NCI-H345 treated with DMSO at 0.1 percent for 48 hours (cell line): Measurements from ENCODE around the gene TMCO4.
"Not testable (repeated sequence)": the region's sequence is repeated elsewhere in the genome, so short reads cannot be mapped to it uniquely, and the experiment has no call there.

Source experiments
- DNase-seq: peaks from one replicate; lab custom pipeline; 2025; ENCODE audit not compliant: unreplicated experiment; lab: John Stamatoyannopoulos, UW

Gene TMCO4

GRCh38 chr1:19799230-19800075, at the start of gene TMCO4:
TMCO4 (minus strand) TSS chr1:19799916; CDS start chr1:19780758, 19,158 bp downstream.
- no peak for DNase-seq

DNA sequence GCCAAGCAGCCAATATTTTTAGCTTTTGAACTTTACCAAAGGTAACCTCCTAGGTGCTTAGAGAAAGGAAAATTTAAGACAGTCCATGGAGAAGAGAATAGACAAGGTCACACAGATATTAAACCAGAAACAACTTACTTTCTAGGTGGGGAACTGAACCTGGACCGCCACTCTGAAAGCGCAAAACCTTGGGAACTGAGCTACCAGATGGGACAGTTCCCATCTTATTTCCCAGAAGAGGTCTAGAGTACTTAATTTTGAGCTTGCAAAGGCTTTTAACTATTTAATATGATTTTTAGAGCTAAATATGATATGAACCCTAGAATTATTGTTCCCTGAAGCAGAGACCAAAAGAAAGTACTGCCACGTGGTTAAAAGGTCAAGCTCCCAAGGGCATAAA, 49.6 kb upstream of the TMCO4 start:
- not testable (repeated sequence) for DNase-seq

GRCh38 chr1:19847334-19847733, 47.6 kb upstream of the TMCO4 start:
- DNase-seq = not testable (repeated sequence)

- DNase-seq = no peak
Measured at GRCh38 chr1:19846338-19846737, 46.6 kb upstream of the TMCO4 start.

- no peak for DNase-seq
Measured at GRCh38 chr1:19845555-19845954, 45.8 kb upstream of the TMCO4 start.

DNA sequence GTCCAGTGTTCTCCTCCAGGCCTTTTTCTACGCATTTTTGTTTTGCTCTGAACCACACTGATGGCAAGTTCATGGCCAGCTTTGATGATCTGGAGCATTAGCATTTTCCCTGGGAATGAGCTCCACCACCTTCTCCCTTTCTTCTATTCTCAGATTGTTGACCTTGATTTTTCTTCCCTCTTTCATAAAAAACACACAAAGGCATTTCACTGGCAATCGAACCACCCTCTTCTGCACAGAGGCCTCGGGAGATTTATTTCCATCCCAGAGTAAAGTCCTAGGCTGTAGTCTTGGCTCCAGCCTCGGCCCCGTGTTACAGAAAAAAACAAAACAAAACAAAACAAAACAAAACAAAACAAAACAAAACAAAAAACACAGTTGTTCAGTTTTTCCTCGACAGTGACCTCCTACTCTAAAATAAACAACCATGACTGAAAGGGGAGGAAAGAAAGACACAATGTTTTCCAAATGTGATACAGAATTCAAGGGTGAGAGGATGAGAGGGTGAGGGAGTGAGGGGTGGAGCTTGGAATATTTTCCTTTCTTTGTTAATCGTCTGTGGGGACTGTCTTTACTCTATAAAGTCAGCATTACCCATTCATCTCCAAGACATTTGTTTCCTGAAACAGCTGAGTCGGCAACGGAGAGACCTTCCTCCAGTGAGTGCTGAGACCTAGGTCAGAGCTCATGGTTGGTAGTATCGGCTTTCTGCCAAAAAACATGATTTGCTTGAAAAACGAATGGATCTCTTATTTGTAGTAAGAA, 45.2 kb upstream of the TMCO4 start:
- no peak for DNase-seq

GRCh38 chr1:19840228-19840627, 40.5 kb upstream of the TMCO4 start:
- no peak for DNase-seq

GRCh38 chr1:19837866-19838265, 38.1 kb upstream of the TMCO4 start:
- no peak for DNase-seq

DNA sequence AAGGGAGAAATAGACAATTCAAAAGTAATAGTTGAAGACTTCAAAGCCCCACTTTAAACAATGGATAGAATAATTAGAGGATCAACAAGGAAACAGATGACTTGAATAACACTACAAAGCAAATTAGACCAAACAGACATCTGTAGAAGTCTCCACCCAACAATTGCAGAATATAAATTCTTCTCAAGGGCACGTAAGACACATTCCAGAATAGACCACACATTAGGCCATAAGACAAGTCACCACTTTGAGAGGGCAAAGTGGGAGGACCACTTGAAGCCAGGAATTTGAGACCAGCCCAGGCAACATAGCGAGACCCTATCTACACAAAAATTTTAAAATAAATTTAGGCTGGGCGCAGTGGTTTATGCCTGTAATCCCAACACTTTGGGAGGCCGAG, 35.9 kb upstream of the TMCO4 start:
- DNase-seq = no peak

GRCh38 chr1:19831441-19831840, 31.7 kb upstream of the TMCO4 start:
- no peak for DNase-seq

DNA sequence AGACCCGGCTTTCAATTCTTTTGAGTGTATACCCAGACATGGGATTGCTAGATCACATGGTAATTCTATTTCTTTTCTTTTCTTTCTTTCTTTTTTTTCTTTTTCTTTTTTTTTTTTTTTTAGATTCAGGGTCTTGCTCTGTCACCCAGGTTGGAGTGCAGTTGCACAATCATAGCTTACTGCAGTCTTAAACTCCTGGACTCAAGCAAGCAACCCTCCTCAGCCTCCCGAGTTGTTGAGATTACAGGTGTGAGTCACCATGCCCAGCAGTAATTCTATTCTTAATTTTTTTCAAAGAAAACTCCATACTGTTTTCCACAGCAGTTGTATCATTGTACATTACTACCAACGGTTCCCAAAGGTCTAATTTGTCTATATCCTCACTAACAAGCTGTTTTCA, 28.8 kb upstream of the TMCO4 start:
- no peak for DNase-seq

DNA sequence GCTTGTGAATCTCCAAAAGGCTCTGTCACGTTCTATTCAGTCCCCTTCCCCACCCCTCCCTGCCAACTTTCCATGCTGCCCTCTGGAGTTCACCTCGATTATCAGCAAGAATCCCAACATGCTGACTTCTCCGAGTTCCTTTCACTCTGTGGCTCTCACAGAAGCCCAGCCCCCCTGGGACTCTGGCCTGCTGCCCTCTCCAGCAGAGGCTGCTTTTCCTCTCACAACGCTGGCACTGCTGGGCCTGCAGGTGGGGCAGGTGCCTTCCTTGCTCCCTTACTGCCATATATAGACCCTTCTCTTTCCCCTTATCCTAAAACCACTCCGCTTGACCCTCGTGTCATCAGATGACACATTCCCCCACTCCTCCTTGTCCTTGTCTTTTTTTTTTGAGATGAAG, 25.6 kb upstream of the TMCO4 start:
- no peak for DNase-seq

DNA sequence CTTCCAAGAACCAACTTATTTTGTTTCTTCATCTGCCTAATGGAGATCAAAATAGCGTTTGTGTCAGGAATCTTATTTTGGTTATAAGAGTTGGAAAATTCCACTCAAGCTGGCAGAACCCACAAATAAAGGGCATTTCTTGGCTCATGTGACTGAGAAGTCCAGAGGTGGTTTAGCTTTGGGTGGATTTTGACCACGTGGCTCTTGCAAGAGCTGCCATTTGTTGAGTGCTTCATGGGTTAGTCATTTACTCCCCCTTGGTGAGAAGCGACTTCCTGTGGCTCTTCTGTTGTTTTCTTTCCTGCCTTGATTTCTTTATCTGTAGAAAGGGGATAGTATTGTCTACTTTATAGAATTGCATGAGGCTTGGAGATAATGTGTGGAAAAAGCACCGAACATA, 24.8 kb upstream of the TMCO4 start:
- no peak for DNase-seq

- DNase-seq = no peak
Measured at GRCh38 chr1:19824036-19824435, 24.3 kb upstream of the TMCO4 start.

GRCh38 chr1:19819701-19820100, 20.0 kb upstream of the TMCO4 start:
- DNase-seq = no peak

GRCh38 chr1:19818324-19818723, 18.6 kb upstream of the TMCO4 start:
- DNase-seq = no peak

- no peak for DNase-seq
Measured at GRCh38 chr1:19817160-19817559, 17.4 kb upstream of the TMCO4 start.

- not testable (repeated sequence) for DNase-seq
Measured at GRCh38 chr1:19816737-19817086, 17.0 kb upstream of the TMCO4 start.

DNA sequence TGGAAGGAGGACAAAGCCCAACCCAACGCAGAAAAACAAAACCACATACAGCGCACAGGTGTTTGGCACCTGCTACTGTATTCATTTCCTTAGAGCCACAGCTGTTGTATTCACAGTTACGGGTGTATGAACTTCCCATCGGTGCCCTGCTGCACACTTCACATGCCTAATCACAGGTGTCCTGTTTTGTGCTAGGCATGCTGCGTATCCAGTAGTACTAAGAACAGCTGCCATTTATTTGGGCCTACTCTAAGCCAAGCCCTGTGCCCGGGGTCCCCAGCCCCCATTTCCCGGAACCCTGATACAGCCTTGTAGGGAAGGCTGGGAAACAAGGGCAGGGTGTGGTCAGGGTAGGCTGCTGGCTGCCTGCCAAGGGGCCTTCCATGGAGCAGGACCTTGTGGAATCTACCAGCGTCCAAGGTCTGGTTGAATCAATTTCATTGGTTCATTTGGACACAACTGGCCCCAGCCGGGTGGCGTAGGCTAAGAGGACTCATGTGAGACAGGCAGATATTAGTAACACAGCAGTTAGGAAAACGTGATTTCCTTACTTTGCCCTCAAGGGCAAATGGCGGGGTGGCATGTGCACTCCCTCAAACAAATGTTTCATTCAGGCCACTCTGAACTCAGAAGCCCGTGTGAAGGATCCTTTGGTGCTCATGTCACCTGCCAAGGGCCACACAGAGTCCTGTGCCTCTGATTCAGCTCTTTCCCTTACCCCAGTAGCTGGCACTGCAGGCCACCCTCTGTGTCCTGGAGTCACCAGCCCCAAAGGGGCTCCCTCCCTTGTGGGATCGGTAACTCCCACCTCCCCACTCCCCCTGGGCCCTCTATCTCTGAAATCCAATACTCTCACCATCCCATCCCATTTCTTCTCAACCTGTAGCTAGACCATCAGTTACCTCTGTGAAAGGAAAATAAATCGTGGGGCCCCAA, 16.4 kb upstream of the TMCO4 start:
- DNase-seq = peak; percentile 97

DNA sequence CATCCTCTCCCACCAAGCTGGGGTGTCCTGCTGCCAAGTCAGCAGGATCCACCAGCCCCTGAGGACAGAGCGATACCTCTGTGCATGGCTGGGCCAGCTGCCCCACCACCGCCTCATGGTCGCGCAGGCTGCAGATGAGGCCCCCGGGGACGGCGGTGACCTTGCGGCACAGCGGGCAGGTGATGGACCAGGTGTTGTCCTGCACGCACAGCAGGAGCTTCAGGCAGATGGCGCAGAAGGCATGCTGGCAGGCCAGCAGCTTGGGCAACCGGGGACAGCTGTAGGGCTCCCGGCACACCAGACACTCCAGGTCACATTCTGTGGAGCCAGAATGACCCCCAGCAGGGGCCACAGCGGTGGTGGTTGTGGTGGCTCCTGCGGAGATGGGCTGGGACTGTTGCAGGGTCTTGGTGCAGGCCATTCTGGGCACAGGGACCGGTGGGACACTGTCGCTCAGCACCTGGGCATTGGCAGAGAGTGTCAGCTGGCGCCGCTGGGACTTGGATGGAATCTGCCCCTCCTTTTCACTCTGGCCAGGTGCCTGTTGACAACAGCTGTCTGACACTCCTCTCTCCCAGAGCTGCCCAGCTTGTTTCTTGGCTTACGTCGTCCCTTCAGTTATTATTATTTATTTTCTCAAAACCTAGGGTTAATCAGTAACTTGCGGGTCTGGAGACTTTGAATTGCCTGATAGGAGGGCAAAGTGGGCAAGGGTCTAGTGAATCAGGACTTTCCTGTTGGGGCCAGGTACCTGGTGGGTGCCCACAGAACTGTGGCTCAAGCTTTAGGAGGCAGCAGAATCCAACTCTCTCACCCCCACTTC, 15.2 kb upstream of the TMCO4 start, which contains the start of gene RNF186:
Gene RNF186, minus strand, starts transcription at position 603 of the 823 bp plus-strand sequence. Its CDS starts 182 bp downstream, at position 421.
- peak; percentile 58 for DNase-seq
